ENCODE data around the gene CYP3A4.

The CYP3A4 gene

GRCh38 chr7:99720800-99721595, 63.0 kb downstream of the CYP3A4 start:
- DNase-seq, result no peak

GRCh38 chr7:99719996-99720769, 63.8 kb downstream of the CYP3A4 start:
- no peak for DNase-seq

- no peak for DNase-seq
These were observed 69.9 kb downstream of the CYP3A4 start for GRCh38 chr7:99713995-99714570.

GRCh38 chr7:99709838-99710578, 74.0 kb downstream of the CYP3A4 start:
- DNase-seq, result no peak

- no peak for DNase-seq
These were observed 74.7 kb downstream of the CYP3A4 start for GRCh38 chr7:99709260-99709659.

- no peak for DNase-seq
These were observed 76.9 kb downstream of the CYP3A4 start for GRCh38 chr7:99707096-99707495.

All from AML-193 (cell line).